HL-60 (cell line): ENCODE data around the gene EIF2AK3.

Source experiments
- DNase-seq, 2 experiments: peaks; one replicate each; pipeline ENCODE4 v3.0.0-alpha.2; 2010 to 2020; ENCODE audit warnings: low read depth in 1 of 2, low spot score in 1 of 2
- H3K27ac ChIP-seq: fragments of 250-450 bp; sonication (Bioruptor Pico); replicated peaks from 2 replicates; pipeline ENCODE4 v1.5.1; 2020; ENCODE audit warnings: mild to moderate bottlenecking, moderate library complexity
- H3K27me3 ChIP-seq: fragments of 250-450 bp; sonication (Bioruptor Pico); 2 replicates; pipeline ENCODE4 v1.5.1; 2021; ENCODE audit warnings: mild to moderate bottlenecking, moderate library complexity; ENCODE audit not compliant: insufficient read depth, poor library complexity, severe bottlenecking
- H3K4me3 ChIP-seq: replicated peaks from 2 replicates; pipeline ENCODE4 v1.5.1; 2011; ENCODE audit warnings: mild to moderate bottlenecking, control low read depth, low read length; ENCODE audit not compliant: insufficient read depth
- CTCF ChIP-seq: IDR thresholded peaks from one replicate; pipeline ENCODE4 v1.5.1; 2011; ENCODE audit warnings: low read length, control low read depth, inconsistent platforms; ENCODE audit not compliant: insufficient read depth
- GABPA ChIP-seq: IDR thresholded peaks from 2 replicates; pipeline ENCODE4 v1.6.1; 2012; ENCODE audit warnings: low read depth
- POLR2AphosphoS5 ChIP-seq: IDR thresholded peaks from 2 replicates; pipeline ENCODE4 v1.6.1; 2012; ENCODE audit warnings: low read depth
- REST ChIP-seq: IDR thresholded peaks from 2 replicates; pipeline ENCODE4 v1.6.1; 2012; ENCODE audit warnings: low read depth; ENCODE audit not compliant: insufficient replicate concordance
- SPI1 ChIP-seq: IDR thresholded peaks from 2 replicates; pipeline ENCODE4 v1.6.1; 2012; ENCODE audit warnings: low read depth, mild to moderate bottlenecking, borderline replicate concordance

EIF2AK3 gene

GRCh38 chr2:88603146-88603545 lies 24.1 kb downstream of the EIF2AK3 start:
- TF ChIP-seq REST (no peak), POLR2AphosphoS5 (no peak), SPI1 (no peak), GABPA (no peak), CTCF (no peak)
- no peak overlapping the region for H3K27ac ChIP-seq
- H3K4me3 ChIP-seq: no peak overlapping the region
- H3K27me3 ChIP-seq: no peaks in the 10 kb centered on the region
- no peak for DNase-seq

GRCh38 chr2:88602022-88602421 lies 25.2 kb downstream of the EIF2AK3 start:
- TF ChIP-seq CTCF (no peak), SPI1 (no peak), GABPA (no peak), REST (no peak), POLR2AphosphoS5 (no peak)
- no peak overlapping the region for H3K27ac ChIP-seq
- H3K4me3 ChIP-seq: no peak overlapping the region
- H3K27me3 ChIP-seq: no peaks in the 10 kb centered on the region
- DNase-seq: no peak

- DNase-seq: no peak
- no peak overlapping the region for H3K27ac ChIP-seq
- TF ChIP-seq POLR2AphosphoS5 (no peak), SPI1 (no peak), REST (no peak), GABPA (no peak), CTCF (no peak)
- H3K27me3 ChIP-seq: no peaks in the 10 kb centered on the region
- H3K4me3 ChIP-seq: no peak overlapping the region
These were observed 26.0 kb downstream of the EIF2AK3 start for GRCh38 chr2:88601286-88601685.
